ENCODE results near the gene PNPLA1.

DNA sequence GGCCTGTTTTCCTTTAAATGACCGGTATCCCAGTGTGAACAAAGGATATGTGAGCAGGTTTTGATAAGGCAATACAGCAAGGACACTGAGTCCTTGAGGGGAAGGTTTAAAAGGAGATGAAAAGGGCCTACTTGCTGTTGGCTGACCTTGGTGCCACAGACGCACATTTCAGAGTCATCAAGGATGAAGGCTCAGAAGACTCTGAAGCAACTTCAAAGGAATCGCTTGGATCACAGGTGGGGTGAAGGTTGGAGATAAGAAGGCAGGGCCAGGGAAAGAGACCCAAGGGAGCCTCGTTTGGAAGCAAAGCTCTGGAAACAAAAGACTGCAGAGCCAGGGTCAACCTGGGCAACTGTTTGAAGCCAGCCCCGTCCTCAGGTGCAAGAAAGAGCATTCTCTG lies 30.1 kb upstream of the PNPLA1 start:
- TF ChIP-seq, protein P1, sequence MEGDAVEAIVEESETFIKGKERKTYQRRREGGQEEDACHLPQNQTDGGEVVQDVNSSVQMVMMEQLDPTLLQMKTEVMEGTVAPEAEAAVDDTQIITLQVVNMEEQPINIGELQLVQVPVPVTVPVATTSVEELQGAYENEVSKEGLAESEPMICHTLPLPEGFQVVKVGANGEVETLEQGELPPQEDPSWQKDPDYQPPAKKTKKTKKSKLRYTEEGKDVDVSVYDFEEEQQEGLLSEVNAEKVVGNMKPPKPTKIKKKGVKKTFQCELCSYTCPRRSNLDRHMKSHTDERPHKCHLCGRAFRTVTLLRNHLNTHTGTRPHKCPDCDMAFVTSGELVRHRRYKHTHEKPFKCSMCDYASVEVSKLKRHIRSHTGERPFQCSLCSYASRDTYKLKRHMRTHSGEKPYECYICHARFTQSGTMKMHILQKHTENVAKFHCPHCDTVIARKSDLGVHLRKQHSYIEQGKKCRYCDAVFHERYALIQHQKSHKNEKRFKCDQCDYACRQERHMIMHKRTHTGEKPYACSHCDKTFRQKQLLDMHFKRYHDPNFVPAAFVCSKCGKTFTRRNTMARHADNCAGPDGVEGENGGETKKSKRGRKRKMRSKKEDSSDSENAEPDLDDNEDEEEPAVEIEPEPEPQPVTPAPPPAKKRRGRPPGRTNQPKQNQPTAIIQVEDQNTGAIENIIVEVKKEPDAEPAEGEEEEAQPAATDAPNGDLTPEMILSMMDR (IDR thresholded peaks at IDR 0.05; ENCODE audit: low read depth, low read length) = no peak
- TF ChIP-seq EZH2phosphoT487 (IDR thresholded peaks at IDR 0.05; ENCODE audit: low read depth) = no peak

All from OCI-LY3 (cell line).